ENCODE measurements around the gene AK8.

GRCh38 chr9:132739710-132740310 lies 138.3 kb downstream of the AK8 start:
- TF ChIP-seq CTCF (conservative IDR thresholded peaks at IDR 0.05; ENCODE audit: low read depth, low read length) (no peak), EZH2 (IDR thresholded peaks at IDR 0.05; ENCODE audit: borderline replicate concordance, low read depth, low read length, poor library complexity, severe bottlenecking) (no peak)
